GM21723 (cell line): ENCODE measurements around the gene ZCCHC2.

Experiments
- ATAC-seq: cut with Tn5 transposase; IDR thresholded peaks from one replicate; pipeline ENCODE4 v1.9.1; 2021; ENCODE audit warnings: mild to moderate bottlenecking, moderate library complexity; ENCODE audit not compliant: unreplicated experiment

ZCCHC2 gene

DNA sequence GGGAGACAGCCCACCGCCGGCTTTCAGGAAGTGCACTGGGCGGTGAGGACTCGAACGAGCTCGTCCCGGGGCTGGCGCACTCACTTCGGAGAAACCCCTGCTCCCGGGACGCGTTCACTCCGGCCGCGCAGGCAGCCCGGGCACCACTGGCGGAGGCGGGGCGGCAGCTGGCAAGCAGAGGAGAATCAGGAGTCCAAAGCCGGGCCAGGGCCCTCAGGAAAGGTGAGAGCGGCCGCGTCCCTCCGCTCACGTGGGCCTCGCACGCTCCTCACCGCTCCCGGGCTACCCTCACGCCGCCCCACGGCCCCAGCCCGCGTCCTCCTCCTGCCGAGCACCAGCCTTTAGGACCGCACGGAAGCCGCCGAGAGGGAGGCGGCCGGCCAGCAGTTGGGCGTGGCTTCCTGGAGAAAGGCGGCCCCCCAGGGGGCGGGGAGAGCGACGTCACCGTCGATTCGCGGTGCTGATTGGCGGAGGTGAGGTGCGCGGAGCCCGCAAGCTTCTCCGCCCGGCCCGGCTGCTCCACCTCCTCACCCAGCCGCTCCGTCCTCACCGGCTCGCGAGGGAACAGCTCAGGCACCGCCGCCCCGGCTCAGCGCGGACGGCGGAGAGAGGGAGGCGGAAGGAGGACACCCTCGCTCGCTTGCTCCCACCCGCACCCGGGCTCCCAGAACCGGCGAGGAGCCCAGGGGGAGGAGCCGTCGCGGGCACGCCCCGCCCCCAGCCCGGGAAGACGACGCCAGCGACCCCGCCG lies at the start of gene ZCCHC2:
ZCCHC2 (plus strand) TSS at position 522 of the 751 bp plus-strand sequence. CDS start 400 bp downstream, outside the sequence.
- peak; percentile 70 for ATAC-seq

DNA sequence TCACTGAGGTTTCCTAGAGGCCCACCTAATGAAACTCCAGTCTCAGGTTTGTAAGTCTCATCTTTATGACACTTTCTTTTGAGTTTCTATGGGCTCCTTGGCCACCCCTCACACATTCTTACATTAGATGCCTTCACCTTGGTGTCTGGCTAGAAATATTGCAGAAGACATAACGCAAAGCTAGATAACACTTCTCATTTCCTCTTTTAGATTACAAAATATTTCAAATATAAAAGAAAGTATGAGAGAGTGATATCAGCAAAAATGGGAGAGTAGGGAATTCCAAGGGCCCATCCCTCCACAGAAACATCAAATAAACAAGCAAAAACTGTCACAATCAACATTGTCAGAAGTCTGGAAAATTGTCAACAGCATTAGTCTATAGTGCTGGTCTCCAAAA lies 43.3 kb upstream of the ZCCHC2 start:
- ATAC-seq, result no peak

DNA sequence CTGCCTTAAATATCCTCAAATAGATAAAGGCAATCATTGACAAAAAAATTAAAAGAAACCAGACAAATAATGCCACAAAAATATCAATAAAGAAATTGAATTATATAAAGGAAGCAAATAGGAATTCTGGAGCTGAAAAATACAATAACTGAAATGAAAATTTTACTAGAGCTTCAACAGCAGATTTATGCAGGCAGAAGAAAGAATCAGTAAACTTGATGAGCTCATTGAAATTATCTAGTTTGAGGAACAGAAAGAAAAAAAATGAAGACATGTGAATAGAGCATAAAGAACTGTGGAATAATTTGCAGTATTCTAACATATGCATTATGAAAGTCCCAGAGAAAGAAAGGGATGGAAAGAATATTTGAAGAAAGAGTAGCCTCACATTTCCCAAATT lies 41.9 kb upstream of the ZCCHC2 start:
- ATAC-seq, result no peak

DNA sequence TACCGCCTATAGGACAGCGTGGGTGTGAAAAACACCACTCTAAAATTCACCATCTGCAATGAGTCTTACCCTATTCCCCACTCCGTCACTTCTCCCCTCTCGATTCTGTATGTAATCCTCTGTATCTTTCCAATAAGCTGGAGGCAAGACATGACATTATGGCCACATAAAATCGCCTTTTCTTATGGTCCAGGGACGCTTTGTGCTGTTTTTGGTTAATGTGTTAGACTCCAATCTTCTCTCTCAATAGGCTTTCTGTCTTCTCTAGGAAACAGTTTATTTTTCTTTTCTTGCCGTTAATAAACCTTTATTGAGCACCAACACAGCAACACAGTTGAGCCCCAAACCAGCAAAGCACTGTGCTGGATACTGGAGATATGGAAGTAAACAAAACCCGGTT lies 37.9 kb upstream of the ZCCHC2 start:
- ATAC-seq, result no peak

DNA sequence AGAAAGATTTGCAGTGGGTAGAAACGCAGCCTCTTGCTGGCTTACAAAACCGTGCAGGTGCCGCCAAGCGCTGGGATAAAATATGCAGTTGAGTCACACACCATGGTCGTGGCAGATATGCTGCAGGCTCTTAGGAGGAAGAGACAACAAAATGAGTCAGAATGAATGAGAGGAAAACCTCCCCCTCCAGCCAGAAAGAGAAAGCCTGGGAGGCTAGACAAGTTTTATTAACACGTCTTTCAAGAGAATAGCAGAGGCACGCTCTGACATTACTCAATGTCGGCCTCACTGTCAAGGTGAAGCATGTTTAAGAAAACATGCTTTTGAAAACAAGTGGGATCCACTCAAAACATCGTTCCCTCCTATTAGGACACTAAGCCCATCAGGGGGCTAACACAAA lies 37.1 kb upstream of the ZCCHC2 start:
- no peak for ATAC-seq

DNA sequence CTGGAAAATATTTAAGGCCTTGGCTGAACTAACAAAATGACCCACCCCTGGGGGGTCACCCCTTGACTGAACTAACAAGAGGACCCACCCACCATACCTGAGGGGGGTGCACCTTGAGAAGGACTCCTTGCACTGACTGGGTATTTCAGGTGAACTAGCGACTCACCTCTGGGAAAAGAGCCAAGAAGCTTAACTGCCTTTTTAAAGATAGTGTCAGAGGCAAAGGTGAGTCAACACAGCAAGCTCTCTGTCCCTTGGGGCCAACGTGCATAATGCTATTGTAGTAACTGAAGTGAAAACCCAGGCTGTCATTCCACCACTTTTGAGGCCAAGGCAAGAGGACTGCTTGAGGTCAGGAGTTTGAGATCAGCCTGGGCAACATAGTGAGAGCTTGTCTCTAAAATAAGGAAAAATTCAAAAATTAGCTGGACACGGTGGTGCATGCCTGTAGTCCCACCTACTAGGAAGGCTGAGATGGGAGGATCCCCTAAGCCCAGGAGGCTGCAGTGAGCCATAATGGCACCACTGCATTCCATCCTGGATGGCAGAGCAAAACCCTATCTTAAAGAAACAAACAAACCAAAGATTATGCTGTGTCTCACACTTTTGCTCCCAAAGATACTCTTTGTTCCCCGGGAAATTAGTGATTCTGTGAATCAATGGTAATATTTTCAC lies 36.4 kb upstream of the ZCCHC2 start:
- peak; percentile 52 for ATAC-seq

DNA sequence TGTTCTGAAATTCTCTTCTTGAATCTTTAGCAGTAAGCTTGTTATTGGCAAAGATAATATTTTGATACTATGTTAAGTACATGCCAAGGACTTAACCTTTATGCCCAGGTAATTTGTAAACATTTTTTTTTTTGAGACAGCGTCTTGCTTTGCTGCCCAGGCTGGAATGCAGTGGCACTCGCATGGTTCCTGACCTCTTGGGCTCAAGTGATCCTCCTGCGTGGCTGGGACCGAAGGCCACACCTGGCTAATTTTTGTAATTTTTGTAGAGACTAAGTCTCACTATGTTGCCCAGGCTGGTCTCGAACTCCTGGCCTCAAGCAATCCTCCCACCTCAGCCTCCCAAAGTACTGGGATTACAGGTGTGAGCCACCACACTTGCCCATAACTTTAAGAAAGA lies 35.7 kb upstream of the ZCCHC2 start:
- ATAC-seq, result no peak

DNA sequence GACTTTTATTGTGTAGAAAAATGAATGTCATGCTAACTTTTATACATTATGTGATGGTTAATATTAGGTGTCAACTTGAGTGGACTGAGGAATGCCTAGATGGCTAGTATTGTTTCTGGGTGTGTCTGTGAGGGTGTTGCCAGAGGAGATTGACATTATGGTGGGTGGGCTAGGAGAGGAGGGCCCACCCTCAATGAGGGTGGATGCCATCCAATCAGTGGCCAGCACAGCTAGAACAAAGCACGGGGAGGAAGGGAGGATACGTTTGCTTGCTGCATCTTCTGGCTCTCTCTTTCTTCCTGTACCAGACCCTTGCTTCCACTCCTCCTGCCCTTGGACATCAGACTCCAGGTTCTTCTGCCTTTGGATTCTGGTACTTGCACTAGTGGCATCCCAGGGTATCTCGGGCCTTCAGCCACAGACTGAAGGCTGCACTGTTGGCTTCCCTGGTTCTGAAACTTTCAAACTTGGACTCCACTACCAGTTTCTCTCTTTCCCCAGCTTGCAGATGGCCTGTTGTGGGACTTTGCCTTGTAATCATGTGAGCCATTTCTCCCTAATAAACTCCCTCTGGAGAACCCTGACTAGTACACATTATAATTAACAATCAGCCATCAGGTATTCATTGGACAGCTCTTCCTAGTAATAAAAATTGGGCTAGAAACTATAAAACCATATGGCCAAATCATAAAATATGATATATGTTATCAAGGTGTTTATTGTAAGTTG lies 31.7 kb upstream of the ZCCHC2 start:
- ATAC-seq, result no peak

DNA sequence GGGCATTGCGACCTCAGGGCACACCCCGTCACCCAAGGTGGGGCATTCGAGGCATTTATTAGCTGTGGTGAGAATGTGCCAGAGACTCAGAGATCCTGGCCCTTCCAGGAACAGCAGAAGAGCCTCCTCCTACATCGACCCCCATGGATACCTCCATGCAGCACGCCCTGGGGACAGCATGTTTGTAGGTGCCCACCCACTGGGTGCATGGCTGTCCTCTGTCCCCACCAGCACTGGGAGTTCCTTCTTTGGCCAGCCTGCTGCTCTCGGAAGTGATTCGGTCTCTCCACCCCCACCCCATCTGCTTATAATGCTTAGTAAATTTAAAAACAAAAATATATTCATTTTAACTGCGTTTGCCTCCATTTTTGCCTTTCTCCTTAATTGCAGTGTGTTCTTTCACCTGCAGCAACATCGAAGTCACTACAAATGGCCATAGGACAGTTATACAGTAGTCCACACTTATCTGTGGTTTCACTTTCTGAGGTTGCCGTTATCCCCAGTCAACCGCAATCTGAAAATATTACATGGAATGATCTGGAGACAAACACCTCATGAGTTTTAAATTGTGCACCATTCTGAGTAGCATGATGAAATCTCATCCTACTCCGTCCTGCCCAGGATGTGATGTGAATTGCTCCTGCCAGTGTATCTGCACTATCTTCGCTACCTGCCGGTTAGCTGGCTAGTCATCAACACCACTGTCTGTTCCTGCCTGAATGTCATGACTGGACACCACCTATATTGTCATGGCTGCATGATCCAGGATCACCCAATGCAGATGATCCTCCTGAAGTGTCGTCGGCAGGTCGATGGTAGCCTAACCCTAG lies 29.6 kb upstream of the ZCCHC2 start:
- ATAC-seq, result no peak

DNA sequence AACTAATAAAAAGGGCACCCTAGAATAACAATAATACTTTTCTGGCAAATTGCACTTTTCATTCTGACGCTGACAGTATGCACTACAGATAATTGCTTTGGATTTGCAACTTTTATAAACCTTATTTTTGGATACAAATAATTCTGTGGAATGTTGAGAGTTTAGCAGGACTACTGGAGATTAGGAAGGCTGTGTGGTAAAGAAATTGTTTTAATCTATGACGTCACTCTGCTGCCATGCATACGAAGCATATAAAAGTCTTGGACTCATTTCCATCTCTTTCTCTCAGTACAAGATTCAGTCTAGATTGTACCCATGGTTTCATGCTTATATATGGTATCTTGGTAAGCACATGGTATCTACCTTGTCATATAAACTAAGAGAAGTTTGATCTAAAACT lies 28.1 kb upstream of the ZCCHC2 start:
- ATAC-seq, result no peak

DNA sequence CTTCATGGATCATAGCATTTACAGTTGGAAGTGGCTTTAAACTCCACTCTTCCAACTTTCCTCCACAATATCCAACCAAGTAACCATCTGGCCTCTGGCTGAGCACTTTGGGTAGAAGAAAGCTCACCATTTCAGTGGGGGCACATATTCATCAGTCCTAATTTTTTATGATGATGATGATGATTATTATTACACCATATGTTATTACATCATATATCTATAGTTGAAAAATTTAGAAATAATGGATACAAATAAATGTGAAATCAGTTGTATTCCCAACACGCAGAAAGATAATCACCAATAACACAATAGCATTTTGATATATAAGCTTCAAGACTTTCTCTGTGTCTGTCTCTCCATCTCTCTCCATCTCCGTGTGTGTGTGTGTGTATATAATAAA lies 26.6 kb upstream of the ZCCHC2 start:
- ATAC-seq, result no peak

DNA sequence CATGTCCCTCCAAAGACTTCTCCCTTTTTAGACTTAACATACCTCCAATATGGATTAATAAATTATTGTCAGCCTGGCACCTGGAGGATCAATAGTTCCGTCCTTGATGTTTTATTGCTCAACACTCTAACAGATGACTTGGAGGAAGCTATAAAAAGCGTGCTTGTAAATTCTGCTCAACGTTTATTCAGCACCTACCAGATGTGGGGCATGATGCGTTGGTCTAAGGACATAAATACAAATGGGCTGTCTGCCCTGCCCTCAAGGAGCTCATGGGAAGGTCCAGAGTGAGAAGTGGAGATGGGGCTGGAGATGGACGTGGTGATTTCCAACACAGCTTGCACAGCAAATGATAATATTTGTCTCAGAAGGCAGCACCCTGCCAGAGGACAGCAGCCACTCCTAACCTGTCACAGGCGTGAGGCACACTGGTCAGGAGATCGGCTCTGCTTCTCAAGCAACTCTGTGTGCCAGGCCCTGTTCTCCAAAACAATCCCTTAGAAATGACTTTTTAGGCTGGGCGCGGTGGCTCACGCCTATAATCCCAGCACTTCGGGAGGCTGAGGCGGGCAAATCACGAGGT lies 25.5 kb upstream of the ZCCHC2 start:
- ATAC-seq, result no peak

DNA sequence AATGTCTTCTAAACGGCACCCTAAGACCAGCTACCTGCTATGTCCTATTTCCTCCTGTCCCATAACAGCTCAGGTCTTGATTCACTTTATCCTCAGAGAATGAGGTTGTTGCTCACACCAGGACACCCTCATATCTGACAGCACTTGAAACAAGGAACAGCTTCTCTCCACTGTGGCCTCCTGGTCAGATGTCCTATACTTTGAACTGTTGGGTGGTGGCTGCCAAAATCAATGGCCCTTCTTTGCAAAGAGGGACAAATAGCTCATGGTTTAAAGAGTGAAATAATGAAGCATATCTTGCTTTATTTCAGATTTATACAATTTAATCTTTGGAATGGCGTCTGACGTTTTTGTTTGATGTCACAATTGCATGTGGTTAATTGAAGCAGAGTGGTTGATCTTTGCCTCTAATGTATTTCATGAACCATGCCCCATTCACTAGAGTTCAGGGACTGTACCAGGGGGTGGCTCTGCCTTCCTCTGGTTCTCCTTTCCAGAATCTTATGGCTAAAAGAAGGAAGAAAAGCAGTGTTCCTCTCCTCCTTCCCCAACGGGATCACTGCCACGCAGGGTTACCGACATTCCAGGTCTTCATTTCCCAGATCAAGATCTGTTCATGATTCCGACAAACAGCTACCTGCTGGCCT lies 24.1 kb upstream of the ZCCHC2 start:
- ATAC-seq, result no peak

DNA sequence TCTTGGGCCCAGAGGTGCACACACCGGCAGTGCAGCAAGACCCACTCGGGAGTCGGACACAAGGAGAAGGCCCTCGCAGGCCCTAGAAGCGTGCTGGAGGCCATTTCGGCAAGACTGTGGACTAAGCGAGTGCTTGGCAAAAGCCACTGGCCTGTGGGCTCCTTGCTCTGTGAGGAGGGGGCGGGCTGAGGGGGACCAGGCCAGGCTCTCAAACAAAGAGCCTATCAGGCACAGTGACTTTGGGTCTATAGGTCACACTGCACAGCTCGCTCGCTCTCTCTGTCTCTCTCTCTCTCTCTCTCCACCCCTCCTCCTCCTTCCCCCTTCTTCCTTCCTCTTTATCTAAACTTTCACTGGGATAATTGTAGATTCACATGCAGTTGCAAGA lies 23.6 kb upstream of the ZCCHC2 start:
- ATAC-seq, result no peak

DNA sequence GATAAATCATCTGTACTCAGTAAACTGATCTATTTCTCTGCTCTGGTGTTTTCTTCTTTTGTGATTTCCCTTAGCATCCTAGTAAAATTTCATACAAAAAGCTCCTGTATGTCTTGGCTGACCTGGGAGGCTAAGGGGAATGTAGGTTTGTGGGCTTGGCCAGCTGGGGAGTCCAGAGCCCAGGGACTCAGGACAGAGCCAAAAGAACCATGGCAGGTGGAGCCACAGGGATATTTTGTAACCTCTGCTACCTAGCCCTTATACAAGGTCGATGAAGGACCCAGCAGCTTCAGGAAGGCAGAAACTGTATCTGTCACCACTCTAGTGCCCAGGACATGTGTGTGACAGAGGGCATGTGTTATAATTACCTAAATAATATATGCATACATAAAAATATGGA lies 22.7 kb upstream of the ZCCHC2 start:
- no peak for ATAC-seq

DNA sequence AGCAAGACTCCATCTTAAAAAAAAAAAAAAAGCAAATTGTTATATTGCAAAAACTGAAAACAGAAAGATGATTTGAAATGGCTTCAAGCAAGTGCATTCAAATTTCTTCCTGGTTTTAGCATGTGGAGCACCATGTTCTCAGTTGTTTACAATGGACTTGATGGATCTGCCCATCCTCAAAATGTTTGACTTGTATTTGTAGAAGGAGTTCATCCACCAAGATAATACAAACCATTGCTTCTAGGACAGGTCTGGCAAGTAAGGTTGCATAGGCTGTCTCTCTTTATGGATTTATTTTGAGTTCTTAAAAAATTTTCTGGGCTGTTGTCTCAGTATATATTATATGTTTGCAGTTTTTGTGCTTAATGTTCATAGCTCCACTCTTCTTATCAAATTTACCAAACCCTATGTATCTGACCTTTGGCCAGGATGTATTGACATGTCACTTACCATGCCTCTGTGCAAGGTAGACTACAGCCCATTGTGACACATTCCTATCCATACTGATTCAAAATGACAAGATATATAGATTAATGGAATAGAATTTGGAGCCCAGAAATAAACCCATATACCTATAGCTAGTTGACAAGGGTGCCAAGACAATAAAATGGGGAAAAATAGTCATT lies 21.7 kb upstream of the ZCCHC2 start:
- no peak for ATAC-seq

DNA sequence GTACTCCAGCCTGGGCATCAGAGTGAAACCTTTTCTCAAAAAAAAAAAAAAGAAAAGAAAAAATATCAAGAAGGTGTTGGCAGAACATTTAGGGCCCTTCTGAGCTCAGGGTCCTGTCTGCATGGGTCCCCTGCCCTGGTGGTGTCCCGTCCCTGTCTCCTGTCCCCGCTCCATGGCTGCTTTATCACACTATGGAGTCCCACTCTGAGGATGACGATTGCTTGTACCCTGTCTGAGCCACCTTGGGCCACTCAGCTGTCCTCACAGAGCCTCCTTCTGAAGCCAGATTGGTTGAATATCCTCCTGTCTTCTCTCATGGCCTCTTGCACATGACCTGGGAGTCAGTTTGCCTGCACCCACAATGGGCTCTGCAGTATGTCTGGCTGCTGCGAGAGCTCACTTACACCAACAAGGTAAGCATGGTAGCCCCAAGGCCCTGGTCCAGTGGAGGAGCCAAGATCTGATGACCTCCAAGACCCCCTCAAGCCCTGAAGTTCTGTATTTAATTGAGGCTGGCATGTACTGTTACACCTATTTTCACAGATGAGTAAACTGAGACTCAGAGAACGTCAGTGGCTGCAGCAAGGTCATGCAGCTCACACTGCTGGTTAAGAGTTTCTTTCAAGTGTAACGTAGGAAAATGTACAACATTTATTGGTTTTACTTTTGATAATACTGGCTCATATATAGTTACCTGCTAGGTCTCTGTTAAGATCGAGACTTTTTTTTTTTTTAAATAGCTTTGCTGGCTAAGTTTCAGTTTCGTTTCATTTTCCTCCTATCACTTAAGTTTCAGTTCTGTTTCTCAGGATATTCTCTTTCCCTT lies 16.9 kb upstream of the ZCCHC2 start:
- peak; percentile 91 for ATAC-seq

DNA sequence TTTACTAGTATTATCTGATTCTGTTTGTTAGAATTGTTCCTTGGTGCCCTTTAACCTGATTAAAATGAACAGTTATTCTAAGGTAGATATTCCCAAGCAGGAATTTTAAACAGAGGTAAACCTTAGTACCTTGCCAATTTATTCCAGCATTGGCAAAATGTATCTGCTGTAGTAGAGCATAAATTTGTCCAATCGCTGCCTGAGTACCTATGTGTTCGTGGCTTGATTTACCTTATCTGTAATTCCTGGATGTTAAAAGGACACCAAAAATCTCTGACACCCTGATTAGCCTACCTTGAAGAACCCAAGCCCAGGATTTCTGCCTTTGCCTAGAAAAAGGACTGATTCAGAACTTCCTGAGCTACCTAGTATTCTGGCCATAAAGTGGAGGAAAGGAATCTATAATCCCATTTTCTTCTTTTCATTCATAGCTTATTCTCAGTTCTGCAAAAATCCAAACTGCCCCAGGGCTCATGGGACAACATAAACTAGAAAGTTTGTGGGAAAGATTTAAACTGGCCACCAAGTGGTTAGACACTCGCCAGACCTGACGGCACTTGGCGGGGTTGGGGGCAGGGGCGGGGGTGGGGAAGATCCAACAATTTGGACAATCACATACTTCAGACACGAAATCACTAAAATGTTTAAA lies 16.2 kb upstream of the ZCCHC2 start:
- peak; percentile 8 for ATAC-seq
